Ishikawa (cell line): Measurements from ENCODE around the gene ATG7.

Source experiments
- CEBPB ChIP-seq: IDR thresholded peaks from 2 replicates; pipeline ENCODE4 v1.6.1; 2012
- CREB1 ChIP-seq: IDR thresholded peaks from 2 replicates; pipeline ENCODE4 v1.6.1; 2012; ENCODE audit warnings: low read depth
- EGR1 ChIP-seq: IDR thresholded peaks from 2 replicates; pipeline ENCODE4 v1.6.1; 2012
- EP300 ChIP-seq: IDR thresholded peaks from 2 replicates; pipeline ENCODE4 v1.6.1; 2012; ENCODE audit warnings: borderline replicate concordance
- FOXM1 ChIP-seq: IDR thresholded peaks from 2 replicates; pipeline ENCODE4 v1.6.1; 2012; ENCODE audit warnings: low read depth, borderline replicate concordance
- NFIC ChIP-seq: IDR thresholded peaks from 2 replicates; pipeline ENCODE4 v1.6.1; 2012
- RAD21 ChIP-seq: IDR thresholded peaks from 2 replicates; pipeline ENCODE4 v1.6.1; 2012; ENCODE audit warnings: low read depth
- TAF1 ChIP-seq: IDR thresholded peaks from 2 replicates; pipeline ENCODE4 v1.6.1; 2012; ENCODE audit warnings: low read depth, mild to moderate bottlenecking
- TCF12 ChIP-seq: IDR thresholded peaks from 2 replicates; pipeline ENCODE4 v1.6.1; 2012; ENCODE audit warnings: low read depth
- TEAD4 ChIP-seq: IDR thresholded peaks from 2 replicates; pipeline ENCODE4 v1.6.1; 2012
- YY1 ChIP-seq: IDR thresholded peaks from 2 replicates; pipeline ENCODE4 v1.6.1; 2012; ENCODE audit warnings: low read depth
- ZBTB7A ChIP-seq: IDR thresholded peaks from 2 replicates; pipeline ENCODE4 v1.6.1; 2012; ENCODE audit warnings: low read depth
- TF ChIP-seq, protein P1 (sequence below): IDR thresholded peaks from 2 replicates; pipeline ENCODE4 v1.6.1; 2012
- TF ChIP-seq, protein P2 (sequence below): IDR thresholded peaks from 2 replicates; pipeline ENCODE4 v1.6.1; 2012; ENCODE audit warnings: low read depth, mild to moderate bottlenecking
- TF ChIP-seq, protein P3 (sequence below): IDR thresholded peaks from 2 replicates; pipeline ENCODE4 v1.6.1; 2012

The ATG7 gene

DNA sequence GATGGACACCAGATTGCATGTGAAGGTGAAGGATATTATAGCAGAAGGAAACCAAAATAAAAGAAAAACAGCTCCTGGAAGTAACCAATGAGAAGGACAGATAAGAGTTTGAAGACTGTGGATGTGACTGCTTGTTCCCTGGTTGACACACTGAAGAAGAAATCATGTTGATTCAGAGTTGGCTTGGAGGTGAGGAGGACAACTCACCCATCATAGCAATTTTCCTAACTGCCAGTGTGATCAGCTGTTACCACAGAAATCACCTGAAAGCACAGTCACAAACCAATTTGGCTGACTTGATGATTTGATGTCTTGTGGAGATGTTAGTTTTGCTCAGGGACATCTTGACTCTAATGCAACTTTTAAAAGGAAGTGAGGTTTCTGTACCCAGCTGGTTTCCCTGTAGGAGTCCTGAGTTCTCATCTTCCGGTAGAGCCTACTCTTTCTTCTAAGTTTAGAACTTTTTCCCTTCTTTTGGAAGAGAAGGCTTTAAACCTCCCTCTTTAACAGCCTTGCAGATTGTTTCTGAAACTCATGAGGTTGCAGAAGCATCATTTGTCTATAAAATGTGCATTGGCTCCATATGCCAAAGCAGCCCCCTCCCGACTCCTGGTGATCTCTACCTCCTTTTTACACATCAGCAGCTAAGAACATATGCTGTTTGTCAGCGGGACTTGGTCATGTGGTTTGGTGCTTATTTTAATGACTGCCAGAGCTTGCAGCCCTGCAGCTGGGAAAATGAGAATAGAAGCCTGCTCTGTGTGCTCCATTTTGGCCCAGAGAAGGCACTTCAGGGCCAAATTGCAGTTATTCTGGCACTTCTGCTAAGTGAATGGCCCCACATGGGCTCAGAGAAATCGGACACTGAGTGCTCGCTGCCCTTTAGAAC, 10.3 kb downstream of the ATG7 start:
- no peak for TF ChIP-seq CEBPB

DNA sequence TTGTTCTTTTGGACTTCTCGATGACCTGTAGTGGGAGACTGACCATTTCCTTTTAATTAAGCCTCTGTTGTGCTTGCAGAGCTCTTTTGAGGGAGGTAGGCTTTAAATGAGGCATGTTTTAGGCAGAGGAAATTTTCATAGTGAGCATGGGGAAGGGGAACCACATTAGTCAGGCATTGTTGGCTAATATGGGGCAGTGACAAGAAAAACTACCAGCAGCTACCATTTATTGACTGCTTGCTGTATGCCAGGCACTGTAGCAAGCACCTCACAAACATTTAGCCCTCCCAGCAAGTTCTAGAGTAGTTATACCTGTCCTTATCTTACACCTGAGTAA, 10.9 kb downstream of the ATG7 start:
- TF ChIP-seq ZBTB7A, result no peak
- no peak for TF ChIP-seq CEBPB
- TF ChIP-seq, protein P1, sequence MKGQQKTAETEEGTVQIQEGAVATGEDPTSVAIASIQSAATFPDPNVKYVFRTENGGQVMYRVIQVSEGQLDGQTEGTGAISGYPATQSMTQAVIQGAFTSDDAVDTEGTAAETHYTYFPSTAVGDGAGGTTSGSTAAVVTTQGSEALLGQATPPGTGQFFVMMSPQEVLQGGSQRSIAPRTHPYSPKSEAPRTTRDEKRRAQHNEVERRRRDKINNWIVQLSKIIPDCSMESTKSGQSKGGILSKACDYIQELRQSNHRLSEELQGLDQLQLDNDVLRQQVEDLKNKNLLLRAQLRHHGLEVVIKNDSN, result no peak
- no peak for TF ChIP-seq TCF12
- no peak for TF ChIP-seq CREB1

DNA sequence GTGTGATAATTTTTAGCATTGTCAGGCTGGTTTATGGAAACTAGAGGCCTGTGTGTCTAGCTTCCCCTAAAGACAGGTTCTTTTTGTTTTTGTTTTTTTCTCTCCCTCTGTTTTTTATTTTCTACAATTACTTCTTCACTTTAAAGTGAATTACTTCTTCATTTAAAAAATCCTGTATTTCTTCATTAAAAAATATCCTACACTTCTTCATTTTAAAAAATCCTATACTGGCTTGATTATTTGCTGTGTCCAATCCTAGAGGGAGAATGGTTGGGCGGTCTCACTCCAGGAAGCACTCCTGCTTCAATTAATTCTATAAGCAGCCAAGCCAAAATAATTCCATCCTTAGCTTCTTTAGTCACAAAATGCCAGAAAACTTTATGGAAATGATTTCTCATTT, 11.8 kb downstream of the ATG7 start:
- TF ChIP-seq EP300 (no peak), CEBPB (no peak), TCF12 (no peak), EGR1 (no peak), TAF1 (no peak), CREB1 (no peak), ZBTB7A (no peak), YY1 (no peak), RAD21 (no peak), TEAD4 (no peak), FOXM1 (no peak), NFIC (no peak)
- TF ChIP-seq, protein P2, sequence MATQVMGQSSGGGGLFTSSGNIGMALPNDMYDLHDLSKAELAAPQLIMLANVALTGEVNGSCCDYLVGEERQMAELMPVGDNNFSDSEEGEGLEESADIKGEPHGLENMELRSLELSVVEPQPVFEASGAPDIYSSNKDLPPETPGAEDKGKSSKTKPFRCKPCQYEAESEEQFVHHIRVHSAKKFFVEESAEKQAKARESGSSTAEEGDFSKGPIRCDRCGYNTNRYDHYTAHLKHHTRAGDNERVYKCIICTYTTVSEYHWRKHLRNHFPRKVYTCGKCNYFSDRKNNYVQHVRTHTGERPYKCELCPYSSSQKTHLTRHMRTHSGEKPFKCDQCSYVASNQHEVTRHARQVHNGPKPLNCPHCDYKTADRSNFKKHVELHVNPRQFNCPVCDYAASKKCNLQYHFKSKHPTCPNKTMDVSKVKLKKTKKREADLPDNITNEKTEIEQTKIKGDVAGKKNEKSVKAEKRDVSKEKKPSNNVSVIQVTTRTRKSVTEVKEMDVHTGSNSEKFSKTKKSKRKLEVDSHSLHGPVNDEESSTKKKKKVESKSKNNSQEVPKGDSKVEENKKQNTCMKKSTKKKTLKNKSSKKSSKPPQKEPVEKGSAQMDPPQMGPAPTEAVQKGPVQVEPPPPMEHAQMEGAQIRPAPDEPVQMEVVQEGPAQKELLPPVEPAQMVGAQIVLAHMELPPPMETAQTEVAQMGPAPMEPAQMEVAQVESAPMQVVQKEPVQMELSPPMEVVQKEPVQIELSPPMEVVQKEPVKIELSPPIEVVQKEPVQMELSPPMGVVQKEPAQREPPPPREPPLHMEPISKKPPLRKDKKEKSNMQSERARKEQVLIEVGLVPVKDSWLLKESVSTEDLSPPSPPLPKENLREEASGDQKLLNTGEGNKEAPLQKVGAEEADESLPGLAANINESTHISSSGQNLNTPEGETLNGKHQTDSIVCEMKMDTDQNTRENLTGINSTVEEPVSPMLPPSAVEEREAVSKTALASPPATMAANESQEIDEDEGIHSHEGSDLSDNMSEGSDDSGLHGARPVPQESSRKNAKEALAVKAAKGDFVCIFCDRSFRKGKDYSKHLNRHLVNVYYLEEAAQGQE, result no peak
- TF ChIP-seq, protein P3, sequence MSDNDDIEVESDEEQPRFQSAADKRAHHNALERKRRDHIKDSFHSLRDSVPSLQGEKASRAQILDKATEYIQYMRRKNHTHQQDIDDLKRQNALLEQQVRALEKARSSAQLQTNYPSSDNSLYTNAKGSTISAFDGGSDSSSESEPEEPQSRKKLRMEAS, result no peak
- TF ChIP-seq, protein P1, result no peak

DNA sequence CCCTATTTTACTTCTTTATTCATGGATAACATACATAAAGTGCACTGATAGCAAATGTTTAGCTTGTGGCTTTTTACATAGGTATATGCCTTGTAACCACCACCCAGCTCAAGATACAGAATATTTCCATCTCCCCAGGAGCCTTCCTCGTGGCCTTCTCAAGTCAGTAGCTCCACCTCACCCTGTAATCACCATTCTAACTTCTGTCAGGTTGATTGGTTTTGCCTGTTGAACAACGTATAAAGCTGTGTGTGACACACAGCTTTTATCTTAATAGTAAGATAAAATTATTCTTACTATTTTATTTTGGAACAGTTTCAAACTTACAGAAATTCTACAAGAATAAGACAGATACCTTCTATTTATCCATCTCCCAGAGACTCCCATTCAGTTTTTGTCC, 13.3 kb downstream of the ATG7 start:
- TF ChIP-seq CEBPB, result no peak
- TF ChIP-seq TAF1, result no peak
- no peak for TF ChIP-seq TEAD4
- no peak for TF ChIP-seq NFIC
- TF ChIP-seq RAD21, result no peak
- TF ChIP-seq FOXM1, result no peak
- TF ChIP-seq, protein P3, result no peak
- TF ChIP-seq, protein P2, result no peak
- TF ChIP-seq EGR1, result no peak
- TF ChIP-seq CREB1, result no peak
- TF ChIP-seq, protein P1, result no peak
- no peak for TF ChIP-seq ZBTB7A
- TF ChIP-seq TCF12, result no peak

DNA sequence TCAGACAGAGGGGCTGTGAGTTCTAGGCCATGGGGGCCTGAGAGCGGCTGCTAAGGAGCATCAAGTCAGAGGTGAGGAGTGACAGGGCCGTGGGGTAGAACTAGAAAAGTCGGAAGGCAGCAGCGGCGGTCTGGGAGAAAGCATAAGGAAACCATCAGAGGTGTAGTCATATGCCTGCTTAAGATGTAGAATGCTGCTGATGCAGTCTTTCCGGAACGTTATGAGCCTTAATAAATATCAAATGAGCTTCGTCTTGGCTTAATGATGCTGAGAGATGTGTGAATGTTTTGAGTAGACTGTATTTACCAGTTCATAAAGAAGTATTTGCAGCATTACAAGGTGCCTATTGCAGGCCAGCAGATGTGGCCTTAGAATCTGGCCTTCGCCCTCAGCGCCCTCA, 15.2 kb downstream of the ATG7 start:
- TF ChIP-seq EGR1 (no peak), EP300 (no peak), TAF1 (no peak), CREB1 (no peak), CEBPB (no peak), FOXM1 (no peak), YY1 (no peak)
- TF ChIP-seq, protein P3, result no peak
- TF ChIP-seq, protein P2, result no peak
- TF ChIP-seq, protein P1, result no peak
